Measurements from ENCODE around the gene EPC2. TPM values are rescaled to one million over a fixed set of nuclear protein-coding genes. Genes with fewer than 3 reads are reported as not detected.
"Not testable (repeated sequence)": the region's sequence is repeated elsewhere in the genome, so short reads cannot be mapped to it uniquely, and the experiment has no call there.

The EPC2 gene
- total RNA-seq, 2 experiments from 2014 or later, result 39.2 to 45.2 TPM

DNA sequence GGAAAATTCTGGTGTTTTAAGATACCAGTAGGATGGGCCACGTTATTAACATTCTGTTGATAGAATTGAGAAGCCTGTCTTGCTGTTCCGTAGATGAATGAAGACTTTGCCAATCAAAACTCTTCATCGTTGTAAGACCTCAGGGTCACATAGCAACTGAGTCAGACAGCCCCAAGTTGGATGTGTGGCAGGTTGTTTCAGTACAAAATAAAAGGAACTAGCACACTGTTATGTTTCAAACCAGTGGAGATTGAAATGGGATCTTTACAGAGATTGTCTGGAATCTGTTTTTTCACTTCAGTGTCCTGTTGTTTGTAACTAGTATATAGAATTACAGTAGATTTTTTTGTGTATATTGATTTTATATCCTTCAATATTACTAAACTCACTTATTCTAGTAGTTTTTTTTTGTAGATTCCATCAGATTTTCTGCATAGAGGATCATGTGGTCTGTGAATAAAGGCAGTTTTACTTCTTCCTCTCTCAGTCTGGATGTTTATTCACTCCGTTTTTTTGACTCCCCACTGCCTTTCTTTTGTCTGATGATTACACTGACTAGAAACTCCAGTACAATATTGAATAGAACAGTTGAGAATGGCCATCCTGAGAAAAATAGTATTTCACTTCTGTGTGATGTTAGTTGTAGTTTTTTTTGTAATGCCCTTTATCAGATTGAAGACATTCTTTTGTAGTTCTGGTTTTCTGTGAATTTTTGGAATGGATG, 22.7 kb downstream of the EPC2 start:
- H3K27ac Mint-ChIP-seq, result no peak overlapping the region
- peaks cover 21% of the 10 kb centered on the region for H3K4me1 Mint-ChIP-seq
- H3K27me3 Mint-ChIP-seq, result no peaks in the 10 kb centered on the region
- POLR2A ChIA-PET, result no interaction called here
- peaks cover 5% of the 10 kb centered on the region for H3K9me3 Mint-ChIP-seq
- DNase-seq, result no peak
- no peak for ATAC-seq (ENCODE audit: low read depth)
- H3K4me3 Mint-ChIP-seq, result no peak overlapping the region
- H3K36me3 Mint-ChIP-seq, result peaks cover 18% of the 10 kb centered on the region

DNA sequence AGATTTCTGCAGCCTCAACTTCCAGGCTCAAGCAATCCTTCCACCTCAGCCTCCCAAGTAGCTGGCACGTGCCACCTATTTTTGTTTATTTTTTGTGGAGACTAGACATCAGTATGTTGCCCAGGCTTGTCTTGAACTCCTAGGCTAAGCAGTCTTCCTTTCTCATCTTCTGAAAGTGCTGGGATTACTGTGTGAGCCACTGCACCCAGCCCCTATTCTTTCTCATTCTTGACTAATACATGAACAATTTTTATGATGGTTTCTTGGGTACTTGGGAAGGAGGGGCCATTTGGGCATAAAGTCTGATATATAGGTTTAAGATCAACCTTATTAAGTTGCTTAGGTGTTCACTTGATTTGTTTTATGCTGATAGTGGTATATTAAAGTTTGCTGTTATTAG, 26.2 kb downstream of the EPC2 start:
- DNase-seq (no peak), ATAC-seq (ENCODE audit: low read depth) (no peak)
- Mint-ChIP-seq H3K36me3 (peaks cover 22% of the 10 kb centered on the region), H3K4me1 (peaks cover 25% of the 10 kb centered on the region), H3K4me3 (no peak overlapping the region), H3K27me3 (no peaks in the 10 kb centered on the region), H3K27ac (peak overlapping the region; percentile 26), H3K9me3 (peaks cover 7% of the 10 kb centered on the region)
- POLR2A ChIA-PET, result no interaction called here

DNA sequence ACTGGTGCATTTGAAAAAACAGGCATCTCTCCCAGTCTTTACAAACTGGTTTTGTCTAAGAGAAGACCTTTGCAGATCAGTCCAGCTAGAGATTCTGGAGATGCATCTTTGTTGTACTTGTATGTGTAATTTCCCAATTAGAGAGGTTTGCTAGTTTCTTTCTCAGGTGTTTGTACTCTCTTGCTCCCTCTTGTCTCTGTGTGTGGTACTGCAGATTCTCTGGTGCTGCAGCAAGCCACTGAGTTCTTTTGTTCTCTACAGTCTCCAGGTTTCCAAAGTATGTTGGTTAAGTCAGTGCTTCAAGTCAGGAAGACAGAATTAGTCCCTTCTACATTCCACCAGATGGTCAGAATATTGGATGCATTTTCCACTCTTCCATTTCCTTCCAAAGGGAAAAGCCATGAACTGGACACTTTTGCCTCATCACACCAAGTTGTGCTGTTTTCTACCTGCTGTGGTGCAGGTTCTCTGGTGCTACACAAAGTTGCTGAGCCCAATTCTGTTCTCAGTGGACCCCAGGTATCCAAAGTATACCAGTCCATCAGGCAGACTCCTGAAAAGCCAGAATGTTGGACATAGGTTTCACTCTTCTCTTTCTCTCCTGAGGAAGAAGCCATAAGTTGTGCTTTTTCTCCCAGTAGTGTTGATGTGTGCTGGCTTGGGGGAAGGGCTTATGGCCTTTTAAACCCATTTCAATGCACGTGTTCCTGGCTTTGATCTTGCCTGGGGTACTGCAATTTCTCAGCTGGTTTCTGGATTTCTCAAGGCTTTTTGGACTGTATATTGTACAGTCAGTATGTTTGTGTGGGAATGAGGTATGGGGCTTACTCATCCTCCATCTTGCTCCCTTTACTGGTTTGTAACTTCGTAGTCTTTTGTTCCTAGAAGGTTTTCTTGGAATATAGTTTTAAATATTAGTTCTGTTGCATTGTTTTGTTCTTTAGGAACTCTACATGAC, 29.8 kb downstream of the EPC2 start:
- peaks cover 10% of the 10 kb centered on the region for H3K4me1 Mint-ChIP-seq

DNA sequence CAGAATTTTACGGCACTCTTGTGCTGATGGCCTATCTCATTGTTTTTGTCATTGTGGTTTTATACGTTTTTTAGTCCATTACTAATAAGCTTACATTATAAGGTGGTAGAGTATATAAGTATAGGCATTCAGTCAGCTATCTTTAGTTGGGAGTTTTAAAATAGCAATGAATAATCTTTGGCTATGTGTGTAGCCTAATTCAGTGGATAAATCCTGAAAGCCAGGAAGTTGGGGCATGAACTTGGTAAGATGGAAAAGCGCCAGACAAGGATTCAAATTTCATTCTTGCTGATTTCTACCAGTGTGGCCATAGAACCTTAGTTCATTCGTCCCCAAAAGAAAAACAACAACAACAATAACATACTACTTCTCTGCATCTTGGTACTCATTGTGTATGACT, 31.2 kb downstream of the EPC2 start:
- no peak overlapping the region for H3K4me3 Mint-ChIP-seq

More for the DNA sequence above, 29.8 kb downstream of the EPC2 start:
- POLR2A ChIA-PET, result no interaction called here
- Mint-ChIP-seq H3K9me3 (peaks cover 7% of the 10 kb centered on the region), H3K27me3 (no peaks in the 10 kb centered on the region), H3K36me3 (peaks cover 24% of the 10 kb centered on the region), H3K27ac (no peak overlapping the region), H3K4me3 (no peak overlapping the region)
- DNase-seq (no peak), ATAC-seq (ENCODE audit: low read depth) (no peak)

DNA sequence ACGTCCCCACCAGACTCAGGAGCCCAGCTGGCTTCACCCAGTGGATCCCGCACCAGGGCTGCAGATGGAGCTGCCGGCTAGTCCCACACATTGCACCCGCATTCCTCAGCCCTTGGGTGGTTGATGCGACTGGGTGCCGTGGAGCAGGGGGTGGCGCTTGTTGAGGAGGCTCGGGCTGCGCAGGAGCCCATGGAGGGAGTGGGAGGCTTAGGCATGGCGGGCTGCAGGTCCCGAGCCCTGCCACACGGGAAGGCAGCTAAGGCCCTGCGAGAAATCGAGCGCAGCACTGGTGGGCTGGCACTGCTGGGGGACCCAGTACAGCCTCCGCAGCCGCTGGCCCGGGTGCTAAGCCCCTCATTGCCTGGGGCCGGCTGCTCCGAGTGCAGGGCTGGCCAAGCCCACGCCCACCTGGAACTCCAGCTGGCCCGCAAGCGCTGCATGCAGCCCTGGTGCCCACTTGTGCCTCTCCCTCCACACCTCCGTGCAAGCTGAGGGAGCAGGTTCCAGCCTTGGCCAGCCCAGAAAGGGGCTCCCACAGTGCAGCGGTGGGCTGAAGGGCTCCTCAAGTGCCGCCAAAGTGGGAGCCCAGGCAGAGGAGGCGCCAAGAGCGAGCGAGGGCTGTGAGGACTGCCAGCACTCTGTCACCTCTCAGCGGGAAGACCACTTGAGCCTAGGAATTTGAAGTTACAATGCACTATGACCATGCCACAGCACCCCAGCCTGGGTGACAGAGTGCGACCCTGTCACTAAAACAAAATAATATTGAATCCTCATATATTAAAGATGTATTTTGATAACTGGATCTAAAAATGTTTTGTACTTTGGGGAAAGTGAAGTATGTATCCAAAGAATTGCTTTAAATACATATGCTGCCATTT, 34.0 kb downstream of the EPC2 start:
- POLR2A ChIA-PET; ATAC-seq (ENCODE audit: low read depth); H3K27ac Mint-ChIP-seq; H3K27me3 Mint-ChIP-seq; DNase-seq; H3K9me3 Mint-ChIP-seq; H3K4me3 Mint-ChIP-seq: not testable (repeated sequence)
- Mint-ChIP-seq H3K36me3 (peaks cover 16% of the 10 kb centered on the region), H3K4me1 (peaks cover 14% of the 10 kb centered on the region)

More for the DNA sequence above, 31.2 kb downstream of the EPC2 start:
- DNase-seq (no peak), ATAC-seq (ENCODE audit: low read depth) (no peak)
- H3K9me3 Mint-ChIP-seq, result peaks cover 6% of the 10 kb centered on the region
- no peak overlapping the region for H3K27ac Mint-ChIP-seq
- H3K4me1 Mint-ChIP-seq, result peaks cover 14% of the 10 kb centered on the region
- H3K36me3 Mint-ChIP-seq, result peaks cover 21% of the 10 kb centered on the region
- no peaks in the 10 kb centered on the region for H3K27me3 Mint-ChIP-seq
- POLR2A ChIA-PET, result no interaction called here

DNA sequence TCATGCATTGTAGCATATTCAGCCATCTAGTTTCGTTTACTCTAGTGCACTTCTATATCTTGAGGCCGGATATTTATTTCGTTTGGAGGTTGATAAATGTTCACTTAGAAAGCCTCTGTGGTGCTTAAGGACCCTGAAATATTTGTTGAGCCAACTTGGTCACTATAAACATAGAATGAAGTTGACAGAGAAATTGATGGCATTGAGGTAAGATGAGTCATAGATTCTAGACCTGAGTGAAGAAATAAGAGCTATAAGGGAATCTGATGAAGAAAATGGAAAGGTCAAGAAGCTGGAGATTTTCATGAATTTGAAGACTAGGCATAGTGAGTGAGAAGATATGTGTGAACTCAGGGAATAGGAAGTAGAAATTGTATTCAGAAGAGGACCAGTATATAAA, 35.9 kb downstream of the EPC2 start:
- Mint-ChIP-seq H3K27me3 (no peaks in the 10 kb centered on the region), H3K36me3 (peaks cover 19% of the 10 kb centered on the region), H3K4me3 (no peak overlapping the region), H3K27ac (no peak overlapping the region), H3K4me1 (peaks cover 11% of the 10 kb centered on the region), H3K9me3 (peaks cover 5% of the 10 kb centered on the region)
- no peak for ATAC-seq (ENCODE audit: low read depth)
- POLR2A ChIA-PET, result no interaction called here
- DNase-seq, result no peak

DNA sequence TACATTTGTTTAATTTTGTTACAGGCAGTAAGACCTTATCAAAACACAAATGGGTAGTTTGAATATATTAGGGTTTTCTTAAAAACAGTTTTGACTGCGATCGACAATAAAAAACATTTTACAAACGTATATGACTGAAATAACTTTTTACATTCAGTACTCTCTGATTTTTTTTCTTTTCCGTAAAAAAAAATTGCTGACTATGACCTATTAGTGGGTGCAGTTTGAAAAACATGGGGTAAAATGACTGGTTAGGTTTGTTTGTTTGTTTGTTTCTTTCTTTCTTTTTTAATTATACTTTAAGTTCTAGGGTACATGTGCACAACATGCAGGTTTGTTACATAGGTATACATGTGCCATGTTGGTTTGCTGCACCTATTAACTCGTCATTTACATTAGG, 36.9 kb downstream of the EPC2 start:
- Mint-ChIP-seq H3K4me1 (peaks cover 11% of the 10 kb centered on the region), H3K4me3 (no peak overlapping the region), H3K27ac (no peak overlapping the region), H3K36me3 (peaks cover 20% of the 10 kb centered on the region), H3K27me3 (no peaks in the 10 kb centered on the region), H3K9me3 (peaks cover 6% of the 10 kb centered on the region)
- no peak for ATAC-seq (ENCODE audit: low read depth)
- DNase-seq, result no peak
- POLR2A ChIA-PET, result no interaction called here

DNA sequence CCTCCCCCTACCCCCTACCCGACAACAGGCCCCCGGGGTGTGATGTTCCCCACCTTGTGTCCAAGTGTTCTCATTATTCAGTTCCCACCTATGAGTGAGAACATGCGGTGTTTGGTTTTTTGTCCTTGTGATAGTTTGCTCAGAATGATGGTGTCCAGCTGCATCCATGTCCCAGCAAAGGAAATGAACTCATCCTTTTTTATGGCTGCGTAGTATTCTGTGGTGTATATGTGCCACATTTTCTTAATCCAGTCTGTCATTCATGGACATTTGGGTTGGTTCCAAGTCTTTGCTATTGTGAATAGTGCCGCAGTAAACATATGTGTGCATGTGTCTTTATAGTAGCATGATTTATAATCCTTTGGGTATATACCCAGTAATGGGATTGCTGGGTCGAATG, 37.3 kb downstream of the EPC2 start:
- POLR2A ChIA-PET; H3K27ac Mint-ChIP-seq; H3K4me3 Mint-ChIP-seq; H3K9me3 Mint-ChIP-seq; ATAC-seq (ENCODE audit: low read depth); DNase-seq; H3K27me3 Mint-ChIP-seq: not testable (repeated sequence)
- H3K4me1 Mint-ChIP-seq, result peaks cover 11% of the 10 kb centered on the region
- H3K36me3 Mint-ChIP-seq, result peaks cover 18% of the 10 kb centered on the region

DNA sequence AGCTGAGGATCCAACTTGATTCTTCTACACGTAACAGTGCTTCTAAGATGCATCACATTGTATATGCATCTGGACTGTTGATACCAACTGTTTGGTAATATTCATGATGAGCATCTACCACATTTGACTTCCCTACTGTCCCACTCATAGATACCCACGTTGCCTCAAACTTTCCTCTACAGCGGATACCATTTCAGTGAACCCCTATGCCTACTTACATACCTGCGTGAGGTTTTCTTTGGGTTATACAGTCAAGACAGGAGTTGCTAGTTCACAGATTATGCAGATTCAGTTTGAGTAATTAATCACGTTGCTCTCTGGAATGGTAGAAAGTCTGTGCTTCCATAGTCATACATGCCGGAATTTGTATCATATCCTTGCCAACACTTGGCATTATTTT, 40.0 kb downstream of the EPC2 start:
- Mint-ChIP-seq H3K4me1 (peaks cover 15% of the 10 kb centered on the region), H3K27me3 (no peaks in the 10 kb centered on the region), H3K9me3 (peaks cover 6% of the 10 kb centered on the region), H3K4me3 (no peak overlapping the region), H3K36me3 (peaks cover 19% of the 10 kb centered on the region), H3K27ac (no peak overlapping the region)
- POLR2A ChIA-PET, result no interaction called here
- DNase-seq, result no peak
- no peak for ATAC-seq (ENCODE audit: low read depth)

DNA sequence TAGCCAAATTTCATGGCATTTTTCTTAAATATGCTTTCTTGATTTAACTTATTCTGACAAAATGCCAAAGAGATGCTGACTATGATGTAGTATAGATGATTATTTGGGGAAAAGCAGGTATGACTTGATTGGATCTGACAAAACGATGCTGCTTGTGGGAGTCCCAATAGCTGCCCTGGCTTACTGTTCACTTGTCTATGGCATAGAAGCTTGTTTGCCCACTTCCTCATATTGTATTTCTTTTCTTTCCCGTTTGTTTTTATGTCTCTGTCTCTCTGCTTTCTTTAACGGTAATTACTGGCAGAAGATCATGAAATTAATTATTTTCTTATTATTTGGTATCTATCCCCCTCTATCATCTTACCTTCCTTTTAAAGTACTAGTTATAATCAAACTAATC, 43.0 kb downstream of the EPC2 start:
- H3K4me3 Mint-ChIP-seq, result no peak overlapping the region
- H3K36me3 Mint-ChIP-seq, result peaks cover 33% of the 10 kb centered on the region
- H3K9me3 Mint-ChIP-seq, result peaks cover 6% of the 10 kb centered on the region
- peaks cover 9% of the 10 kb centered on the region for H3K4me1 Mint-ChIP-seq
- ATAC-seq (ENCODE audit: low read depth) (no peak), DNase-seq (no peak)
- POLR2A ChIA-PET, result no interaction called here
- no peak overlapping the region for H3K27ac Mint-ChIP-seq
- no peaks in the 10 kb centered on the region for H3K27me3 Mint-ChIP-seq

DNA sequence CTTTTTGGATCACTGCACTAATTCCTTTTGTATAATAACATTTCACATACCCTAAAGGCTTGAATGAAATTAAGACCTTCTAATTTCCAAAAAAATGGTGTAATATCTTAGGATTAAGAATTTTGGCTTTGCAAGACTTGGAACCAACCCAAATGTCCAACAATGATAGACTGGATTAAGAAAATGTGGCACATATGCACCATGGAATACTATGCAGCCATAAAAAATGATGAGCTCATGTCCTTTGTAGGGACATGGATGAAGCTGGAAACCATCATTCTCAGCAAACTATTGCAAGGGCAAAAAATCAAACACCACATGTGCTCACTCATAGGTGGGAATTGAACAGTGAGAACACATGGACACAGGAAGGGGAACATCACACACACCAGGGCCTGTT, 43.5 kb downstream of the EPC2 start:
- H3K4me3 Mint-ChIP-seq; POLR2A ChIA-PET; DNase-seq; H3K4me1 Mint-ChIP-seq; H3K27me3 Mint-ChIP-seq; H3K27ac Mint-ChIP-seq; H3K9me3 Mint-ChIP-seq; ATAC-seq (ENCODE audit: low read depth): not testable (repeated sequence)
- peaks cover 31% of the 10 kb centered on the region for H3K36me3 Mint-ChIP-seq

DNA sequence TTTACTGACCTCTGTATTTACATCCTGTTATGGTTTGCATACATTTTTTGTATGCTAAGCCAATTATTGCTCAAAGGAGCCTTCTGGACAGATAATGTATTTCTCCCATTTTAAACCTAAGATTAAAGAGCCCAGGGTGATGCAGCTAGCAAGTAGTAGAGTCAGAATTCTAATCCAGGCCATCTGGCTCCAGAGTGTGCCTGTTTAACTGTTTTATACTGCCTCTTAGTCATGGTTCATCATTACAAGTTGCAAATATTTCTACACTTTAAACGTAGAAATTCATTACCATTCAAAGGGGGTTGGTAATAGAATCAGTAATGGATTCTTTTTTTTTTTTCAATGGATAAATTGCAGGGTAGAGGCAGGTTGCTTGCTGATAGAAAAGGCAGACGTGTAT, 52.4 kb downstream of the EPC2 start:
- peaks cover 51% of the 10 kb centered on the region for H3K36me3 Mint-ChIP-seq
- peaks cover 14% of the 10 kb centered on the region for H3K9me3 Mint-ChIP-seq
- no peaks in the 10 kb centered on the region for H3K4me1 Mint-ChIP-seq
- H3K4me3 Mint-ChIP-seq, result no peak overlapping the region
- H3K27ac Mint-ChIP-seq, result no peak overlapping the region
- ATAC-seq (ENCODE audit: low read depth) (no peak), DNase-seq (no peak)
- H3K27me3 Mint-ChIP-seq, result no peaks in the 10 kb centered on the region
- POLR2A ChIA-PET, result no interaction called here

DNA sequence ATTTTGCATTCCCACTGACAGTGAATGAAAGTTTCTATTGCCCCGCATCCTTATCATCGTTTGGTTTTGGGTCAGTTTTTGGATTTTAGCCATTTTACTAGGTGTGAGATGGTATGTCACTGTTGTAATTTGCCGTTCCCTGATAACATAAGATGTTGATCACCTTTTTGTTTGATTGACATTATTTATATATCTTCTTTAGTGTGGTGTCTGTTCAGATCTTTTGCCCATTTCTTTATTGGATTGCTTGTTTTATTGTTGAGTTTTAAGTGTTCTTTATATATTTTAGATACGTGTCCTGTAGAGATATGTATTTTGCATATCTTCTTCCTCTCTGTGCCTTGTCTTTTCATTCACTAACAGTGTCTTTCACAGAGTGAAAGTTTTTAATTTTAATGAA, 55.3 kb downstream of the EPC2 start:
- no peaks in the 10 kb centered on the region for H3K4me1 Mint-ChIP-seq
- peaks cover 16% of the 10 kb centered on the region for H3K9me3 Mint-ChIP-seq
- H3K36me3 Mint-ChIP-seq, result peaks cover 59% of the 10 kb centered on the region
- POLR2A ChIA-PET, result no interaction called here
- H3K27ac Mint-ChIP-seq, result no peak overlapping the region
- DNase-seq (no peak), ATAC-seq (ENCODE audit: low read depth) (no peak)
- H3K27me3 Mint-ChIP-seq, result no peaks in the 10 kb centered on the region
- no peak overlapping the region for H3K4me3 Mint-ChIP-seq
